Umbilical cord (tissue), 2 donors: ENCODE data around the gene ST8SIA4. TPM values are rescaled to one million over a fixed set of nuclear protein-coding genes. Genes with fewer than 3 reads are reported as not detected.
A peak's percentile ranks its signal among the peaks of the same experiment; 100 is the strongest.

Experiments
- DNase-seq: peaks from one replicate; pipeline ENCODE4 v3.0.0-alpha.2; 2015; ENCODE audit warnings: low spot score
- total RNA-seq: library from RNA; depleted of rRNA; stranded (reverse); fragments of >200 nt; gene quantifications from one replicate; pipeline ENCODE4 v1.2.3, GENCODE V29; 2014; ENCODE audit warnings: low replicate concordance; ENCODE audit not compliant: insufficient read depth

ST8SIA4 gene
- 13.5 TPM for total RNA-seq

GRCh38 chr5:100903039-100903887 is at the start of gene ST8SIA4:
TSS of gene ST8SIA4 (minus strand) at chr5:100903282. CDS start at chr5:100902955, 327 bp downstream.
- DNase-seq = peak; percentile 91

- DNase-seq = no peak
These were observed 47.9 kb upstream of the ST8SIA4 start for GRCh38 chr5:100950985-100951384.

- DNase-seq = no peak
These were observed 10.2 kb upstream of the ST8SIA4 start for GRCh38 chr5:100913298-100913697.

GRCh38 chr5:100909034-100909433 is 6.0 kb upstream of the ST8SIA4 start:
- DNase-seq = no peak

- DNase-seq = no peak
These were observed 2.3 kb upstream of the ST8SIA4 start for GRCh38 chr5:100905259-100905914.

DNA sequence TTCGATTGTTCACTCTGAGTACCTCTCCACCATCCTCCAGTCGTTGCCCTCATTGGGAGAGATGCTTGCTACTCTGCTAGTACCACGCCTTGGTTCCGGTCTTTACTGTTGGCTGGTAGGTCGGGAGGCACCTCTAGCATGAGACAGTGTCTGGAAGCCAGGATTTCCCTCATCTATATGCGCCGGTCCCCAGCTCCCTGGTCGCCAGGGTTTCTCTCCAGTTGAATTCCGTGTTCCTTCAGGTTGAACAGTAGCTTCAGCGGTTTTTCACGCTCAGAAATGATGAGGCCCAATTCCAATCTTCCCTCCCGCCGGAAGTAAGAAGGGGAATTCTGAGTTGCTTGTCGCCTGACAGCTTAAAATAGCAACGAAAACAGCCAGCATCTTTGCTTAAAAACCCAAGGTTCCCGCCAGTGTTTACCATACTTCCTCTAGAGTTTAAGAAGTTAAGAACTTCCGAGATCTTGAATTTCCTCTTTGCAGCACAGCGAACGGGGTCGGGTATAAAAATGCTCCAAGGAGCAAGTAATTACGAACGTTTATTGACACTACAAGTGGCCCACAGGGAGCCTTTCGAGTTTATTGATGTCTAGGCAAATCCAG is 1.3 kb upstream of the ST8SIA4 start:
- DNase-seq = peak; percentile 38

- peak; percentile 22 for DNase-seq
These were observed 543 bp downstream of the ST8SIA4 start for GRCh38 chr5:100902440-100903038.

- peak; percentile 63 for DNase-seq
These were observed 1.2 kb downstream of the ST8SIA4 start for GRCh38 chr5:100901821-100902341.

DNA sequence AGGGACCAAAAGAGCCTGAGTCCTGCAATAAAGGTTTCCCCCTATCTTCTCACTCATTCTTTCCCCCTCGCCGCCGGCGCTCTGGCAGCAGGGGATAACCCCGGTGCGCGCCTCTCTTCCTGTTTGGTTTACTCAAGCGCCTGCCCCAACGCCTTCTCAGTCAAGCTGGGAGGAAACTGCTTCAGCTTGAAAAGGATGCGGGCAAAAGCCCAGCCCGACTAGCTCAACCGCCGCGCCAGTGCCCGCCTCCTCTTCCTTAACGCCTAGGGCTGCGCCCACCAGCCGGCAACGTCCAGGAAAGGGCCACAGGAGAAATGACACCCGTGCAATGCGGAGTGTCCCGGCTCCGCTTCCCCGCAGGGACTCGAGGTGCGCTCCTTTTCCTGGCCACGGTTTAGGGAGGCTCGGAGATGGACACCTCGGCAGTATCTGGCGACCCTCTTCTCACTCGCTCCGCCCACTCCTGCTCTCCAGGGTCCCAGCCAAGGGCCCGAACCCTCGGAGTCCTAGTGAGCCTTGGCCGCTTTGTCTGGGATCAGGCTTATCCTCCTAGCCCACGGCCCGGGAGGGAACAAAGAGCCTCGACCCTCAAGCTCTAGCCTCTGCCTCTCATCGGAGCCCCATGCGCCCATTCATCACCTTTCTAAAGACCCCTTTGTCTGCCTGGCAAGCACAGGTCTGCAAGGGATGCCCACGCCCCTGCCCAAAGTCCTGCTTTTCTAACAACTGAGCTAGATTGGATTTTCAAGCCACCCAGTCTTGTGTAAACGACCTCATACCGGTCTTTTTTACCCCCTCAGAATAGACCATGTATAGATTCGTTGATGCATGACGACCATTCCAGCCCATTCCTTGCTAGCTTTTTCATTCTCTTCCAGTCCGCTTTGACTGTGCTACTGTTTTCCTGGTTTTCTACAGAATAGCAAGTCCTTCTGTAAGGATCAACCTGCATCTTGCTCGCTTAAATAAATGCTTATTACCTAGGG is 2.0 kb downstream of the ST8SIA4 start:
- peak; percentile 67 for DNase-seq

DNA sequence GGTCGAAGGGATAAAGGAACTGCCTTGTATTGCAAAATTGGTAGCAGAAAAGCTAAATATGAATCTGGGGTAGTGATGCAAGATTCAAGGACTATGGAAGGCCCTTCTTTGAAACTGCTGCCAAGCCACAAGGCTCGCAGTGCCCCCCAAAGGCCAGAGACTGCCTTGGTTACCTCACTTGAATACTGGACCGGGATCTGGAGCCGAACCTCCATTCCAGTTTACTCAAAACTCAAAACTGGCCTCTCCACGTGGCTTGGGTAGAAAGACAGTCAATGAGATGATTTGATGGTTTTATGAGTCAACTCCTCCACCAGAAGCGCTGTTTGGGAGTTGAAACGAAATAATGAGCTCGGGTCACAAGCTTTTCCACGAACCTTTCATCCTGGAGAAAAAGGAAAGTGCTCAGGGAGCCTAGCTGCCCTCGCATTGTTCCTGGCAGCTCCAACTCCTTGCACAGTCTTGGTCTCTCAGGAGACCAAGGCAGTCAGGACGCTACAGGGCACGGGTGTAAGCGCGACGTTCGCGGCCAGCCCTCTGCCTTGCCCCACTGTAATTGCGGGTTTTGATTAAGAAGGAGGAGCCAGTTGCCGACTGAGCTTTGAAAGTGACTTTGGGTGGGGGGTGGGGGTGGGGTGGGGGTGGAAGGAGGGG is 2.8 kb downstream of the ST8SIA4 start:
- DNase-seq = peak; percentile 31

- DNase-seq = no peak
These were observed 3.4 kb downstream of the ST8SIA4 start for GRCh38 chr5:100899675-100900074.

DNA sequence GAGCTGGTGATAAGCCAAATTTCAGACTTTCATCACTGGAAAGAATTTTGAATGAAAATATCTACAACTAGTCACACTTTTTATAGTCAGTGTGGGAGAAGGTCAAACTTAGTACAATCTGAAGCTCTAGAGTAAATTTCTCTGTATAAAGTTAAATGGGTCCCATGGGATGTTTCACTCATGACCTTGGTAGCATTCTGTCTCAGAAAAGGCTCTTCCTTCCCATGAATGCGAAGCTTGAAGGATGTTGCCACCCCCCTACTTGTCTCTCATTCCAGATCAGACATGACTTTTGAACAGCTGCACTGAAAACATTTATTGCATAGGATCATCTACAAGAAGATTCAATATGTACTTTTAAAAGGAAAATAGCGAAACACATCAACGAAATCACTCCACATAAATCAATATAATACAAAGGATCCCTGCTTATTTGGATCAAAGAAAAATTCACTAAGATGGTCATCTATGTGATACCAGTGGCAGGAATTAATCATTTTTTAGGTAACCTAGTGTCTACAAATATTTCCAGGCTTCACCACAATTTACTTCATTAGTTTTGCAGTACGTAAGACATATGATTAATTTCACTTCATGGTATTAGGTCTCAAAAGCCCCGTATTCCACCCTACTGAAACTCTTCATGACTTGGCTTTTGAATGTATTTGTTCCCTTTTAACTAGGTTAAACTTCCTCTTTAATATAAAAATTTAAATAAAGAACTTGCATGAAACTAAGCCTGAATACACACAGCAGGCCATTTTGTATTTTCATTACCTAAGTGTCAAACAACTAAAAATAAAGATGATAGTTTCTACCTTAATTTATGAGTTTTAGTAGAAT is 4.4 kb downstream of the ST8SIA4 start:
- DNase-seq = peak; percentile 12

- no peak for DNase-seq
These were observed 7.0 kb downstream of the ST8SIA4 start for GRCh38 chr5:100896054-100896453.

- peak; percentile 4 for DNase-seq
These were observed 12.5 kb downstream of the ST8SIA4 start for GRCh38 chr5:100890461-100891008.

DNA sequence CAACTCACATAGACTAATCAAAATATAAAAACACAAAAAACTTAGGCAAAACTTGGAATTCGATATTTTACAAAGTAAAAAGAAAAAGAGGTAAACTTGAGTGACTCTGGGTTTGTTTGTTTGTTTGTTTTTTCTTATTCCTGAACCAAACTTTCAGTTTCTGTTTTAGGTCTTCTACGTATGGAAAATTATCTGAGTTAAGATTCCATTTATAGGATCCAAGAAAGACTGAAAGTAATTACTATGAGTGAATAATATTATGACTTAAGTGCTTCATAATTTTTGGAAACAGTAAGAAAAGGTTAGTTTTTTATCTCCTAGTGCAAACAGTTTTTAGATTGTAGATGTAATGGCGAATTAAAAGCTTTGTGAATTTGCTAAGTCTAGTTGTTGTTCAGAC is 13.2 kb downstream of the ST8SIA4 start:
- no peak for DNase-seq

GRCh38 chr5:100889165-100889743 is 13.8 kb downstream of the ST8SIA4 start:
- no peak for DNase-seq

GRCh38 chr5:100877274-100877673 is 25.8 kb downstream of the ST8SIA4 start:
- DNase-seq = no peak

DNA sequence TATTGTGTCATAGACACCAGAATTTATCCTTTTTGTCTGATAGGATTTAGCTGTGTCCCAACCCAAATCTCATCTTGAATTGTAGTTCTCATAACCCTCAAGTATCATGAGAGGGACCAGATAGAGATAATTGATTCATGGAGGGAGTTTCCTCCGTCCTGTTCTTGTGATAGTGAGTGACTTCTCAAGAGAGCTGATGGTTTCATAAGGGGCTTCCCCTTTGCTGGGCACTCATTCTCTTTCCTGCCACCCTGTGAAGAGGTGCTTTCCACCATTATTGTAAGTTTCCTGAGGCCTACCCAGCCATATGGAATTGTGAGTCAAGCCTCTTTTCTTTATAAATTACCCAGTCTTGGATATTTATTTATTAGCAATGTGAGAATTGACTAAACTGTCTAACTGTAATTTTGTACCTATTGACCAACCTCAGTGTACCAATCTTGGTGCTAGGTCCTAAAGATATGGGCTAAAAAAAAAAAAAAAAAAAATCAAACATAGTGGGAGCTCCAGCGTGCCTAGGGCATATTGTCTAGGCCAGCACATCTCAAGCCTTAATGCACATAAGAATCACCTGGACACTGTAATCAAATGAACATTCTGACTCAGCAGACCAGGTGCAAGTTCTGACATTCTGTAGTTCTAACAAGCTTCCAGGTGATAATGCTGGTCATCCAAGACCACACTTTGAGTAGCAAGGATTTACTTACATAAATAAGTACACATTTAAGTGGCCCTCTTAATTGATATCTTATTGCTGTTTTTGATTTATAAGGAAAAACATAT is 30.5 kb downstream of the ST8SIA4 start:
- no peak for DNase-seq
